SK-N-SH (cell line): ENCODE measurements around the gene MUC5B.

Experiments
- CHD2 ChIP-seq: fragments of 150-350 bp; IDR thresholded peaks from 2 replicates; pipeline ENCODE4 v1.6.1; 2018; ENCODE audit warnings: low read length; ENCODE audit not compliant: partially characterized antibody
- CTCF ChIP-seq: fragments of 200-600 bp; sonication (generic); IDR thresholded peaks from 2 replicates; pipeline ENCODE4 v1.6.1; 2017; ENCODE audit warnings: antibody characterized with exemption, mild to moderate bottlenecking, moderate library complexity
- ELF1 ChIP-seq: IDR thresholded peaks from 2 replicates; pipeline ENCODE4 v1.4.0; 2012
- EP300 ChIP-seq, 2 experiments: IDR thresholded peaks; 2 replicates each; pipeline versions ENCODE4 v1.4.0 to v1.6.1; 2012; ENCODE audit warnings: borderline replicate concordance in 1 of 2, low read depth in 1 of 2, low read length in 1 of 2
- FOXM1 ChIP-seq: IDR thresholded peaks from 2 replicates; pipeline ENCODE4 v1.4.0; 2012; ENCODE audit warnings: low read depth, mild to moderate bottlenecking
- GABPA ChIP-seq: IDR thresholded peaks from 2 replicates; pipeline ENCODE4 v1.4.0; 2012; ENCODE audit warnings: low read depth, mild to moderate bottlenecking
- JUND ChIP-seq: IDR thresholded peaks from 2 replicates; pipeline ENCODE4 v1.4.0; 2012
- PBX3 ChIP-seq: IDR thresholded peaks from 2 replicates; pipeline ENCODE4; 2012
- POLR2AphosphoS5 ChIP-seq: IDR thresholded peaks from 2 replicates; pipeline ENCODE4 v1.6.1; 2012; ENCODE audit warnings: low read depth, low read length
- RAD21 ChIP-seq: IDR thresholded peaks from 2 replicates; pipeline ENCODE4 v1.6.1; 2012; ENCODE audit warnings: mild to moderate bottlenecking, low read length
- RCOR1 ChIP-seq: fragments of 150-350 bp; IDR thresholded peaks from 2 replicates; pipeline ENCODE4 v1.6.1; 2017; ENCODE audit warnings: antibody characterized with exemption, low read length
- SMC3 ChIP-seq: IDR thresholded peaks from 2 replicates; pipeline ENCODE4 v1.6.1; 2012; ENCODE audit warnings: low read depth, low read length, improper control_type of control experiment
- ZBTB33 ChIP-seq: IDR thresholded peaks from 2 replicates; pipeline ENCODE4 v1.4.0; 2012; ENCODE audit warnings: low read depth, borderline replicate concordance
- TF ChIP-seq, protein P1 (sequence below): IDR thresholded peaks from 2 replicates; pipeline ENCODE4 v1.6.1; 2012; ENCODE audit warnings: mild to moderate bottlenecking, low read depth, low read length, moderate library complexity

- no peak for TF ChIP-seq EP300 (IDR thresholded peaks at IDR 0.05; ENCODE audit: borderline replicate concordance in 1 of 2, low read depth in 1 of 2, low read length in 1 of 2)
- no peak for TF ChIP-seq CTCF
- TF ChIP-seq, protein P1, sequence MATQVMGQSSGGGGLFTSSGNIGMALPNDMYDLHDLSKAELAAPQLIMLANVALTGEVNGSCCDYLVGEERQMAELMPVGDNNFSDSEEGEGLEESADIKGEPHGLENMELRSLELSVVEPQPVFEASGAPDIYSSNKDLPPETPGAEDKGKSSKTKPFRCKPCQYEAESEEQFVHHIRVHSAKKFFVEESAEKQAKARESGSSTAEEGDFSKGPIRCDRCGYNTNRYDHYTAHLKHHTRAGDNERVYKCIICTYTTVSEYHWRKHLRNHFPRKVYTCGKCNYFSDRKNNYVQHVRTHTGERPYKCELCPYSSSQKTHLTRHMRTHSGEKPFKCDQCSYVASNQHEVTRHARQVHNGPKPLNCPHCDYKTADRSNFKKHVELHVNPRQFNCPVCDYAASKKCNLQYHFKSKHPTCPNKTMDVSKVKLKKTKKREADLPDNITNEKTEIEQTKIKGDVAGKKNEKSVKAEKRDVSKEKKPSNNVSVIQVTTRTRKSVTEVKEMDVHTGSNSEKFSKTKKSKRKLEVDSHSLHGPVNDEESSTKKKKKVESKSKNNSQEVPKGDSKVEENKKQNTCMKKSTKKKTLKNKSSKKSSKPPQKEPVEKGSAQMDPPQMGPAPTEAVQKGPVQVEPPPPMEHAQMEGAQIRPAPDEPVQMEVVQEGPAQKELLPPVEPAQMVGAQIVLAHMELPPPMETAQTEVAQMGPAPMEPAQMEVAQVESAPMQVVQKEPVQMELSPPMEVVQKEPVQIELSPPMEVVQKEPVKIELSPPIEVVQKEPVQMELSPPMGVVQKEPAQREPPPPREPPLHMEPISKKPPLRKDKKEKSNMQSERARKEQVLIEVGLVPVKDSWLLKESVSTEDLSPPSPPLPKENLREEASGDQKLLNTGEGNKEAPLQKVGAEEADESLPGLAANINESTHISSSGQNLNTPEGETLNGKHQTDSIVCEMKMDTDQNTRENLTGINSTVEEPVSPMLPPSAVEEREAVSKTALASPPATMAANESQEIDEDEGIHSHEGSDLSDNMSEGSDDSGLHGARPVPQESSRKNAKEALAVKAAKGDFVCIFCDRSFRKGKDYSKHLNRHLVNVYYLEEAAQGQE: no peak
- no peak for TF ChIP-seq SMC3
- TF ChIP-seq ZBTB33: no peak
- TF ChIP-seq POLR2AphosphoS5: no peak
- TF ChIP-seq GABPA: no peak
- TF ChIP-seq JUND: no peak
- TF ChIP-seq FOXM1: no peak
- no peak for TF ChIP-seq ELF1
- TF ChIP-seq PBX3: no peak
- no peak for TF ChIP-seq CHD2
- TF ChIP-seq RAD21: no peak
- no peak for TF ChIP-seq RCOR1
Measured at GRCh38 chr11:1258401-1259075, 35.7 kb downstream of the MUC5B start.
